Testis (tissue), 2 donors: ENCODE results near the gene SF3B6.

ENCODE experiments used
- POLR2A ChIP-seq: fragments of 450-650 bp; IDR thresholded peaks from one replicate; pipeline ENCODE4 v1.6.1; 2017; ENCODE audit warnings: antibody characterized with exemption, mild to moderate bottlenecking, moderate library complexity
- TF ChIP-seq, protein P1 (sequence below), 3 experiments: fragments of 450-650 bp in 2 of 3; fragments of 200-600 bp in 1 of 3; sonication (generic) in 1 of 3; IDR thresholded peaks; one replicate each; pipeline ENCODE4 v1.5.1; 2016 to 2019; ENCODE audit warnings: antibody characterized with exemption in 3 of 3, mild to moderate bottlenecking in 2 of 3, moderate library complexity in 1 of 3

DNA sequence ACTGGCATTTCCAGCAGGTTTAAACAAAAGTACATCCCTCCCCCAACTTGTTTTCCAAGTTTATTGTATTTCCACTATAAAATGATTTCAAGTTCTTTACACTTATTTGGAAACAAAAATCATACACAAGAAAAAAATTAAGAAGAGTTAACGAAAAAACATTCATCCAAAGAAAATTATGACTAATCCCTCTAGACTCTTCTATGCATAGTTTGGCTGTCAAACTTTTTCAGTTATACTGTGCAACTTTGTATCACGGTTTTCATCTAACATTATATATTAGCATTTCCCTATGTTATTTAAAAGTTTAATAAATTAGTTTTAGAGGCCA is 29.6 kb downstream of the SF3B6 start:
- TF ChIP-seq, protein P1, sequence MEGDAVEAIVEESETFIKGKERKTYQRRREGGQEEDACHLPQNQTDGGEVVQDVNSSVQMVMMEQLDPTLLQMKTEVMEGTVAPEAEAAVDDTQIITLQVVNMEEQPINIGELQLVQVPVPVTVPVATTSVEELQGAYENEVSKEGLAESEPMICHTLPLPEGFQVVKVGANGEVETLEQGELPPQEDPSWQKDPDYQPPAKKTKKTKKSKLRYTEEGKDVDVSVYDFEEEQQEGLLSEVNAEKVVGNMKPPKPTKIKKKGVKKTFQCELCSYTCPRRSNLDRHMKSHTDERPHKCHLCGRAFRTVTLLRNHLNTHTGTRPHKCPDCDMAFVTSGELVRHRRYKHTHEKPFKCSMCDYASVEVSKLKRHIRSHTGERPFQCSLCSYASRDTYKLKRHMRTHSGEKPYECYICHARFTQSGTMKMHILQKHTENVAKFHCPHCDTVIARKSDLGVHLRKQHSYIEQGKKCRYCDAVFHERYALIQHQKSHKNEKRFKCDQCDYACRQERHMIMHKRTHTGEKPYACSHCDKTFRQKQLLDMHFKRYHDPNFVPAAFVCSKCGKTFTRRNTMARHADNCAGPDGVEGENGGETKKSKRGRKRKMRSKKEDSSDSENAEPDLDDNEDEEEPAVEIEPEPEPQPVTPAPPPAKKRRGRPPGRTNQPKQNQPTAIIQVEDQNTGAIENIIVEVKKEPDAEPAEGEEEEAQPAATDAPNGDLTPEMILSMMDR (IDR thresholded peaks at IDR 0.05), result no peak
- no peak for TF ChIP-seq POLR2A
